ENCODE measurements around the gene CNOT1. TPM values are rescaled to one million over a fixed set of nuclear protein-coding genes. Genes with fewer than 3 reads are reported as not detected.
A peak's percentile ranks its signal among the peaks of the same experiment; 100 is the strongest.

The CNOT1 gene
- total RNA-seq, 1 donor from 2014 or later, result 64.1 TPM

DNA sequence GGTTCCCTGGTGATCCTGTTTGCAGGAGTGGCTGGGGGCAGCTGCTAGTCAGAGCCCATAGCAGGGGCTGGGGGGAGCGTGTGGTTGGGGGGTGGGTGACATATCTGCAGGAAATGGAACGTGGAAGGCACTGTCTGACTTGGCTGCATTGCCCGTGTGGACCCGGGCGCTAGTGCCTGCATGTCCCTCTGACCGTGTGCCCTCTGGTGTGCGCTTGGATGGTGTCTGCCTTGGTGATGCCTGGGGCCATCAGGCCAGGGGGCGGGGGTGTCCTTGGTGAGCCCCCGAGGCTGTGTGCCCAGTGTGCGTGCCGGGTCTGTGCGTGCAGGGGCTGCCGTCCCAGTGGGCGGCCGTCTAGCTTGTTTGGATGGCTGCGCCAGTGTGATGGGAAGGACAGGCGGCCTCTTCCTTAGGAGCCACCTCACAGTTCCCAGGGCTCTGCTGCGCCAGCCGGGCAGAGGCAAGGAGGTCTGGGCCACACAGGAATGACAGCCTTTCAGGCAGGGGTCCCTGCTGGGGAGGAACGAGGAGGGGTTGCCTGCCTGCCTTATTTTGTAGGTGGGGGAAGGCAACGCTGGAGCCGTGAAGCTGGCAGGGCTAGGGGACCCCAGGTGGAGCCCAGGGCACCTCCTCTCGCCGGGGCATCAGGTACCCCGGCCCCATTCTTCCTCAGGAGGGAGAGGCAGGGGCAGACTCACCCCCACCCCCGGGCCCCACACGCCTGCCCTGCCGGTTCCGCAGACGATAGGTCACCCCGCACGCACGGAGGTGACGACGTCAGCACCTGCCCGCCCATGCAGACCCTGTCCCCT lies 129.0 kb downstream of the CNOT1 start:
- intact Hi-C loops (cut with micrococcal nuclease), result no loop called here
- peaks cover 54% of the 10 kb centered on the region for H3K4me1 ChIP-seq
- no peaks in the 10 kb centered on the region for H3K9me3 ChIP-seq (replicated peaks)
- H3K27me3 ChIP-seq (ENCODE audit: low read depth), result peaks cover 11% of the 10 kb centered on the region
- H3K4me3 ChIP-seq, result peak overlapping the region; percentile 25
- peak overlapping the region; percentile 83 for H3K27ac ChIP-seq (replicated peaks)
- DNase-seq, result no peak
- peaks cover 15% of the 10 kb centered on the region for H3K36me3 ChIP-seq
- TF ChIP-seq, protein P1, sequence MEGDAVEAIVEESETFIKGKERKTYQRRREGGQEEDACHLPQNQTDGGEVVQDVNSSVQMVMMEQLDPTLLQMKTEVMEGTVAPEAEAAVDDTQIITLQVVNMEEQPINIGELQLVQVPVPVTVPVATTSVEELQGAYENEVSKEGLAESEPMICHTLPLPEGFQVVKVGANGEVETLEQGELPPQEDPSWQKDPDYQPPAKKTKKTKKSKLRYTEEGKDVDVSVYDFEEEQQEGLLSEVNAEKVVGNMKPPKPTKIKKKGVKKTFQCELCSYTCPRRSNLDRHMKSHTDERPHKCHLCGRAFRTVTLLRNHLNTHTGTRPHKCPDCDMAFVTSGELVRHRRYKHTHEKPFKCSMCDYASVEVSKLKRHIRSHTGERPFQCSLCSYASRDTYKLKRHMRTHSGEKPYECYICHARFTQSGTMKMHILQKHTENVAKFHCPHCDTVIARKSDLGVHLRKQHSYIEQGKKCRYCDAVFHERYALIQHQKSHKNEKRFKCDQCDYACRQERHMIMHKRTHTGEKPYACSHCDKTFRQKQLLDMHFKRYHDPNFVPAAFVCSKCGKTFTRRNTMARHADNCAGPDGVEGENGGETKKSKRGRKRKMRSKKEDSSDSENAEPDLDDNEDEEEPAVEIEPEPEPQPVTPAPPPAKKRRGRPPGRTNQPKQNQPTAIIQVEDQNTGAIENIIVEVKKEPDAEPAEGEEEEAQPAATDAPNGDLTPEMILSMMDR (IDR thresholded peaks at IDR 0.05; ENCODE audit: borderline replicate concordance), result no peak

DNA sequence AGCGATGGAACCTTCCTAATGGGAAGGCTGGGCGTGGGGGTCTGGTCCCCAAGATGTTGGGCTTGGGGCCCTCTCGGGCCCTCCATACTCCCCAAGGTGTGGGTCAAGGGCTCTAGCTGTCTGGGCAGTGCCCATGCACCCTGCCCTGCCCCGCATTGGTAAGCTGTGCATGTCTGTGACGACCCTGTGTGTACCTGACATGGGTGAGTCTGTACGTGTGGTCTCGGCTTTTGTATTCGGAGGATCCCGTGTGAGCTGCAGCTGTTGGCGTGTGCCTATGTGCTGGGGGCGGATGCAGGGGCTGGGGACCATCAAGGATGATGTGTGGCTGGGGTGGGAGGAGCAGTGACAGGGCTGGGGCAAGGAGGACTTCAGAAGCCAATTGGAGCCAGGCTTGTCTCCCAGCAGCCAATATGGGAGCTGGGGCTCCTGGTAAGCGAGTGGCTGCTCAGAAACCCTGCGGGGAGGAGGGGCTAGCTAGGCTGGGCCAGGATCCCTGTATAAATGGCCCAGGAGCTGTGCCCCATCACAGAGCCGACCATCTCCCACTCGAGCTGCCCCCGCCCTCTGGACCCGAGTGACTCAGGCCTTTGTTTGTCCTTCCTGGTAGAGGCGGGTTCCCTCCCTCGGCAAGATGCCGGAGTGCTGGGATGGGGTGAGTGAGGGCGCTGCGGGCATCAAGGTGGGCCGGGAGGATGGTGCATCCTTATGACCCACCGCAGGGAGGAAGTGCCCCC lies 129.8 kb downstream of the CNOT1 start, which contains the start of gene NDRG4:
TSS of gene NDRG4 (plus strand) at position 529 of the 737 bp plus-strand sequence. CDS start at position 635, 106 bp downstream.
- no peaks in the 10 kb centered on the region for H3K9me3 ChIP-seq (replicated peaks)
- intact Hi-C loops (cut with micrococcal nuclease), result no loop called here
- peaks cover 63% of the 10 kb centered on the region for H3K4me1 ChIP-seq
- H3K27me3 ChIP-seq (ENCODE audit: low read depth), result peaks cover 11% of the 10 kb centered on the region
- peak within 1 kb of the TSS; percentile 83 for H3K27ac ChIP-seq (replicated peaks)
- TF ChIP-seq, protein P1 (IDR thresholded peaks at IDR 0.05; ENCODE audit: borderline replicate concordance), result no peak
- peaks cover 15% of the 10 kb centered on the region for H3K36me3 ChIP-seq
- no peak within 1 kb of the TSS for H3K4me3 ChIP-seq
- no peak for DNase-seq

DNA sequence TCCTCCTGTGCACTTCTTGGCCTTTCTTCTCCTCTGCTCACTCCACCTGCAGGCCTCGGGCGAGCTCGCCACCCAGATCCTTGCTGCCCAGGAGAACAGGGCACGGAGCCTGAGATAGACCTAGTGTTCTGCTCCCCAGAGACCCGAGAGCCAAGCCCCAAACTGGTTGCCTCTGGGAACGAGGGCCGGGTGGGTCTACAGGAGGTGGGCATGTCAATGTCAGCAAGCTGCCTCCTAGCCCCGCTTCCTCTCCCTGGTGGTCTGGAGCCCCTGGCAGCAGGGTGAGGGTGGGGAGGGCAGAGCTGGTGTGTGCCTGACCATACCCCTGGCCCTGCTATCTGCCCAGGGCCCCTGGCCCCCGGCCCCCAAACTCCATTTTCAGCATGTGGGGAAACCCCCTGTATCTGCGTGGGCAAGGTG lies 130.5 kb downstream of the CNOT1 start:
- Histone ChIP-seq H3K27me3 (ENCODE audit: low read depth) (peaks cover 11% of the 10 kb centered on the region), H3K4me3 (no peak overlapping the region), H3K36me3 (peaks cover 12% of the 10 kb centered on the region), H3K4me1 (peaks cover 69% of the 10 kb centered on the region), H3K9me3 (replicated peaks) (no peaks in the 10 kb centered on the region), H3K27ac (replicated peaks) (peak overlapping the region; percentile 83)
- no peak for DNase-seq
- intact Hi-C loops (cut with micrococcal nuclease), result no loop called here
- TF ChIP-seq, protein P1 (IDR thresholded peaks at IDR 0.05; ENCODE audit: borderline replicate concordance), result no peak

DNA sequence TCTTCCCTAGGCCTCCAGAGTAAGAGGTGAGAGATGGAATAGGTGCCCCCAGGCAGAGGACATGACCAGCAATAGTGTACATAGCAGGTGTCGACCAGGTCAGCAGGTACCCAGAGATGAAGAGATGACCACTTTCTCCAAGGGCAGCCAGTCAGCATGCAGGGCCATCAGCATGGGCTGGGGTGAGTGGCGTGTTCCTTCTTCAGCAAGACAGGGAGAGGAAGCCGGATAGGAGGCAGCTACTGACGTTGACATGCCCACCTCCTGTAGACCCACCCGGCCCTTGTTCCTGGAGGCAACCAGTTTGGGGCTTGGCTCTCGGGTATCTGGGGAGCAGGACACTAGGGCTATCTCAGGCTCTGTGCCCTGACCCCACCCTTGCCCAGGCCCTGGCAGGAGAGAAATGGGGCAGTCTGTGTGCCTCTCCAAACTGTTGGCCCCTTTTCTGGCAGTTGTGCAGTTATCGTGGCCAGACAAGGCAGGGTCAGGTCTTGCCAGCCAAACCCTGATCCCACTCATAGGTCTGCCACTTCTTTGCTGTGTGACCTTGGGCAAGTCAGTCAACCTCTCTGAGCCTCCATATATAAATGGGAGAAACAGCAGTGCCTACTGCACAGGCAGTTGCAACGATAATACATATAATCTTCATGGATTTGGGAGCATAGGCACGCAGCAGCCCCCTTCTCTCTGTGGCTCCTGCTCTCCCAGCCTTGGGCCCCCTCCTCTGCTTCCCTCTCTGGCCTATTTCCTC lies 131.1 kb downstream of the CNOT1 start:
- TF ChIP-seq, protein P1 (IDR thresholded peaks at IDR 0.05; ENCODE audit: borderline replicate concordance), result no peak
- peaks cover 75% of the 10 kb centered on the region for H3K4me1 ChIP-seq
- DNase-seq, result no peak
- no peaks in the 10 kb centered on the region for H3K9me3 ChIP-seq (replicated peaks)
- intact Hi-C loops (cut with micrococcal nuclease), result no loop called here
- no peak overlapping the region for H3K4me3 ChIP-seq
- peaks cover 11% of the 10 kb centered on the region for H3K27me3 ChIP-seq (ENCODE audit: low read depth)
- peak overlapping the region; percentile 83 for H3K27ac ChIP-seq (replicated peaks)
- H3K36me3 ChIP-seq, result peaks cover 10% of the 10 kb centered on the region

DNA sequence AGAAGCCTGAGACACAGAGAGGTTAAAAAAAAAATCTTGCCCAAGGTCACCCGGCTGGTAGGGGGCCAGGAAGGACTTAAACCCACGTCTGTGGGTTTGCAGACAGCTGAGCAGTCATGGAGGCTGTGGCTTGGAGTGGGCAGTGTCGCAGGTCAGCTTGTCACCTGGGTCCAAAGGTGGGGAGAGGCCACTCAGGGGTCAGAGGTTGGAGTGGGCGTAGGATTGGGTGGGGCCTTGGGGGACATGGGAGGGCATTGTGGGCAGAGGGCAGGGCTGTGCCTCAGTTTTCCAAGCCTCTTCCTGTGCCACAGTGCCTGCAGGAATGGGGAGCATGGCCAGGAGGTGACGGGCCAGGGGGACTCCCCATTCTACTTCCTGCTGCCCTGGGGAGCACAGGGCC lies 131.7 kb downstream of the CNOT1 start:
- intact Hi-C loops (cut with micrococcal nuclease), result no loop called here
- peaks cover 11% of the 10 kb centered on the region for H3K27me3 ChIP-seq (ENCODE audit: low read depth)
- H3K36me3 ChIP-seq, result peaks cover 6% of the 10 kb centered on the region
- H3K4me1 ChIP-seq, result peaks cover 81% of the 10 kb centered on the region
- TF ChIP-seq, protein P1 (IDR thresholded peaks at IDR 0.05; ENCODE audit: borderline replicate concordance), result no peak
- no peak for DNase-seq
- H3K4me3 ChIP-seq, result no peak overlapping the region
- peak overlapping the region; percentile 83 for H3K27ac ChIP-seq (replicated peaks)
- H3K9me3 ChIP-seq (replicated peaks), result no peaks in the 10 kb centered on the region
